Duodenal mucosa (tissue), 2 donors: ENCODE results near the gene TRANK1.

Source experiments
- H3K27ac ChIP-seq: one replicate; pipeline ENCODE4 v1.7.0; 2013; ENCODE audit warnings: low read depth, low read length
- H3K27me3 ChIP-seq, 2 donors: one replicate each; pipeline ENCODE4 v1.7.0; 2013; ENCODE audit warnings: low read length in 2 of 2, control low read depth in 1 of 2; ENCODE audit not compliant: insufficient read depth in 2 of 2, control insufficient read depth in 1 of 2
- H3K36me3 ChIP-seq, 2 donors: one replicate each; pipeline ENCODE4 v1.7.0; 2013; ENCODE audit warnings: low read length in 2 of 2, control low read depth in 1 of 2; ENCODE audit not compliant: insufficient read depth in 2 of 2, control insufficient read depth in 1 of 2
- H3K4me1 ChIP-seq, 2 donors: one replicate each; pipeline ENCODE4 v1.7.0; 2013; ENCODE audit warnings: low read length in 2 of 2, control low read depth in 1 of 2; ENCODE audit not compliant: insufficient read depth in 2 of 2, control insufficient read depth in 1 of 2
- H3K4me3 ChIP-seq, 2 donors: one replicate each; pipeline ENCODE4 v1.7.0; 2013; ENCODE audit warnings: low read length in 2 of 2, low read depth in 1 of 2
- H3K9ac ChIP-seq, 2 donors: one replicate each; pipeline ENCODE4 v1.7.0; 2013; ENCODE audit warnings: low read length in 2 of 2, low read depth in 1 of 2
- H3K9me3 ChIP-seq, 2 donors: one replicate each; pipeline ENCODE4 v1.7.0; 2013; ENCODE audit warnings: low read length in 2 of 2, control low read depth in 1 of 2; ENCODE audit not compliant: control insufficient read depth in 1 of 2

Gene TRANK1

DNA sequence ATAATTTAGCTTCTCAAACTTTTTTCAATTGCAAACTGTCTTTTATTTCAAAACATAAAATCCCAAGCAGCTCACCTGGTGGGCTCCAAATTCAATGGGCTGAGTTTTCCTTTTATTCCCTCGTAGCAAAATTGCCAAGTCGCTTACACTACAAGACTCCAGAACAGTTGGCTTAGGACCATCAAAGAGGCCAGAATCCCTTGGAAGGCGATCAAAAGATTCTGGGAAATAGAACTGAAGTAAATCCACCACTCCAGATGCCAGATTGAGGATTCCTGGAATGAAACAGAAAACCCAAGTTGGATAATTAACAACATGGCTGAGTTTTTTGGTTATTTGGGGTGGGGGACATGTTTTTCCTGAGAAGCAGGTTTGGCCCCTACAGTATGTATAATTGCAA is 92.8 kb downstream of the TRANK1 start:
- Histone ChIP-seq H3K9ac (no peak overlapping the region), H3K27me3 (no peaks in the 10 kb centered on the region), H3K9me3 (no peaks in the 10 kb centered on the region), H3K4me1 (no peaks in the 10 kb centered on the region), H3K27ac (no peak overlapping the region), H3K36me3 (peaks cover 36 to 73% of the 10 kb centered on the region in 2 donors), H3K4me3 (no peak overlapping the region)

DNA sequence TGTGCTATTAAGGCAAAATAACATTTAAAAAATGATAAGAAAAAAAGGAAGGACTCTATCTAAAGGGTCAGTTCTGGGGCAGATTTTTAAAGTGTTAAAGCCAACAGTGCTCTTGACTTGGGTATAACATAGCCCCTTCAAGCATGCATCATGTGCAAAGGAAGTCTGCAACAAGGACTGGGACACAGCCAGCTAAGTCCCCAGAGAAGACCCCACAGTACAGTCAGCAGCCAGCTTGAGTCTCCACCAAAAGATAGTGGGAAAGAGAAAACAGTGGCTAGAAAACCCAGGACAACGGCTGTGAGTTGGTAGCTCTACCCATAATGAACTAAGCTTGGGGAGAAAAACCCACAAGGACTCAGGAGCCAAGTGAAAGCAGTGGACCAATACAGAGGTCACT is 94.1 kb downstream of the TRANK1 start:
- H3K27ac ChIP-seq: no peak overlapping the region
- H3K4me1 ChIP-seq: no peaks in the 10 kb centered on the region
- H3K9ac ChIP-seq: no peak overlapping the region
- no peaks in the 10 kb centered on the region for H3K9me3 ChIP-seq
- no peaks in the 10 kb centered on the region for H3K27me3 ChIP-seq
- peaks cover 34 to 73% of the 10 kb centered on the region in 2 donors for H3K36me3 ChIP-seq
- no peak overlapping the region for H3K4me3 ChIP-seq

DNA sequence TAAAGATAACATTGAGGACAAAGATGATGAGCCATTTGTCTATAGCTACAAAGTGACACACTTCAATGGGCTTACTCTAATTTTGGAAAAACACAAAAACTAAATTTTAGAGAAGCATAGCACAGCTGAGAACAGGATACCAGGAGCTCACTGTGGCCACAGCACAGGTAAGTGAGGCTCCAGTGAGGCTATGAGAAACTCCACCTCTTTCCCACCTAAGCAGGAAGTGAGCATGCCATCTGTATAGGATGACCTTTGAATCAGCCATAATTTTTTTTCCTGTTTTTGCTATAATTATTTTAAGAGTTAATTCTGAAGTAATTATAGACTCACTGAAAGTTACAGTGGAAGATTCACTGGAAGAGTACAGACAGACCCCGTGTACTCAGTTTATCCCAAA is 98.4 kb downstream of the TRANK1 start:
- H3K4me3 ChIP-seq: no peak overlapping the region
- H3K27ac ChIP-seq: no peak overlapping the region
- H3K27me3 ChIP-seq: no peaks in the 10 kb centered on the region
- H3K9me3 ChIP-seq: no peaks in the 10 kb centered on the region
- H3K4me1 ChIP-seq: no peaks in the 10 kb centered on the region
- H3K36me3 ChIP-seq: peaks cover 66 to 67% of the 10 kb centered on the region in 2 donors
- no peak overlapping the region for H3K9ac ChIP-seq

DNA sequence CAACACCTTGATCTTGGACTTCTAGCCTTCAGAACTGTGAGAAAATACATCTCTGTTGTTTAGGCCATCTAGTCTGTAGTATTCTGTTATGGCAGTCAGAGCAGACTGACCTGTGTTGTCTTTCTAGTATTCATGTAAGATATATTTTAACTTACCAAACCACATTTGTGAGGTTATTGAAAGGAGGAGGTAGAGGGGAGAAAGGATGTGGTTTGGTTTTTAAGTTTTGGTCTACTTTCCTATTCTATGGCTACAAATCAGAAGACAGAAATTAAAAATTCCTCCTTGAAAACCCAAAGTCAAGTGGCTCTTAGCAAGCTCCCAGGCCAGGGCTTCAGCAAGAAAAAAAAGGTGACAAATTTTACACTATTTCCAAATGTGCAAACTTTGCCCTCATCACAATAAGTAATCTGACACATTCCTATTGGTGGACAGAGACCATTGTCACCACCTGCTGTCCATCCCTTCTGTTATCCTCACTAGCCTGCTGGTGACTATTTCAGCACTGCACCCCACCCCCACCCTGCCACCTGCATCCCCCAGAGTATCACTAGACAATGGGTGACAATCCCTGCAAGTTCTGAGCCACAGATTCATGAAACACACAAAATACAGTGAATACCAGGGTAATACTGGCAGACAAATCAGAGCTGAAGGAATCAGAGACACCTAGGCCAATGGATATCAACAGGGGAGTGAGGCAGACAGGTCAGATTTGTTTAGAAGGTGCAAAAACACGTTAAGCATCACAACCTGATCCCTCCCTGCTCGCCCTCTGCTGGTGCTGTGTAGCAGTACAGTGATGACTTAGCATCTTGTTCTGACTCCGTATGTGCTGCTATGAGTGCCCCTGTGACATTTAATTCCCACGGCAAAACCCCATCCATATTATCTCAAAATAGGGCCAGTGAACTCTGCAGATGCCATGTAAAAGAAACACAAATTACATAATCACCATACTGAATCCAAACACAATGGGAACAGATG is 101.5 kb downstream of the TRANK1 start:
- H3K36me3 ChIP-seq: peaks cover 66 to 69% of the 10 kb centered on the region in 2 donors
- no peak overlapping the region for H3K27ac ChIP-seq
- no peaks in the 10 kb centered on the region for H3K4me1 ChIP-seq
- H3K9ac ChIP-seq: no peak overlapping the region
- no peaks in the 10 kb centered on the region for H3K27me3 ChIP-seq
- H3K9me3 ChIP-seq: no peaks in the 10 kb centered on the region
- H3K4me3 ChIP-seq: no peak overlapping the region

DNA sequence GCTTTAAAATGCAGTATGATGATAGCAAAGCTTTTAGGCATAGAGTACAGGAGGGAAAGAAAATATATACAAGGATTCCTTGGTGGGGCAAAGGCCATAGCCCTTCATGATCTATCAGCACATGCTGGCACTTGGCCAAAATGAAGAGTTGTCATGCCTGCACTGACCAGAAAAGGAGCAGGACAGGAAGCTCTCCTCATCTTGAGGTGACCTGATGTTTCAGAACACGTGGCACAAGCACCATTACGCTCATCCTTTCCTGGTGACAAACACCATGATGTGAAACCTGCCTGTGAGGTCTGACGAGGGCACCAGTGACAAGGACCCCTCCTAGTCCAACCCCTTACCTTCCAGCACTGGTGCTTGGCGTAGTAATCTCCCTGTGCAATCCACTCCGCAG is 102.6 kb downstream of the TRANK1 start:
- Histone ChIP-seq H3K27me3 (no peaks in the 10 kb centered on the region), H3K9me3 (no peaks in the 10 kb centered on the region), H3K27ac (no peak overlapping the region), H3K4me3 (no peak overlapping the region), H3K36me3 (peaks cover 70 to 75% of the 10 kb centered on the region in 2 donors), H3K4me1 (no peaks in the 10 kb centered on the region), H3K9ac (no peak overlapping the region)

DNA sequence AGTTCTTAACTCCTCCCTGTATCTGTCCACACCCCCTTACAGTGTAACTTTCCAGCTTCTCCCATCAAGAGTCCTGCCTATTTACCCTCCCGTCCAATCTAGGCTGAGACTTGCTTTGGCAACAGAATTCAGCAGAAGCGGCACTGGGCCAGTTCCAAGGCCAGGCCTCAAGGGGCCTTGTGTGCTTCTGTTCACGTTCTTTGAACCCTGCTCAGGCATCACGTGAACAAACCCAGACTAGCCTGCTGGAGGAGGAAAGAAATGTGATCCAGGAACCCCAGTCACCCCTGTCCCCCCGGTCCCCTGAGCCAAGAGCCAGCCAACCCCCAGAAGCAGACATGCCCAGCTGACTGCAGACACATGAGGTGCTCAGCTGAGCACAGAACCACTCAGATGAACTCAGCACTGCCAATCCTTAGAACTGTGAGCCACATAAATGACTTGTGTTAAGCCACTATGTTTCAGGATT is 104.4 kb downstream of the TRANK1 start:
- H3K27me3 ChIP-seq: no peaks in the 10 kb centered on the region
- no peaks in the 10 kb centered on the region for H3K9me3 ChIP-seq
- H3K27ac ChIP-seq: no peak overlapping the region
- H3K4me3 ChIP-seq: no peak overlapping the region
- H3K9ac ChIP-seq: no peak overlapping the region
- peaks cover 57 to 69% of the 10 kb centered on the region in 2 donors for H3K36me3 ChIP-seq
- no peaks in the 10 kb centered on the region for H3K4me1 ChIP-seq

DNA sequence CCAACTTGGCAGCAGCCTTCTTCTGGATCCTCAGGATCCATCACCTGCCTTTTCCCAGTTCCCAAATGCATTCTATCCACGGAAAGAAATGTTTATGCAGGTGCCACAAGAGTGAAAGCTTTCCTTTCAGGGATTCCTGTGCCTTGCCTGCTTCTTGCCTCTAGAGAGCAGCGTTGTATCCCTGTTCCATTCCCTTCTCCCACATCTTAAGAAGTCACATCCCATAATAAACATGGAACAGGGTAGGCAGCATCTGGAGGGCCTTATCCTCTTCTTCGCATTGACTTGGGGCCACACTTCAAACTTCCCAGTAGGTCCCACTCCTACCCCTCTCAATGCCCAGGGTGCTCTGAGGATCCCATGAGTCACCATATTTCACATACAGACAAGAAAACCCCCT is 107.8 kb downstream of the TRANK1 start:
- Histone ChIP-seq H3K4me1 (no peaks in the 10 kb centered on the region), H3K27ac (no peak overlapping the region), H3K36me3 (peaks cover 48 to 75% of the 10 kb centered on the region in 2 donors), H3K4me3 (no peak overlapping the region), H3K9me3 (no peaks in the 10 kb centered on the region), H3K9ac (no peak overlapping the region), H3K27me3 (no peaks in the 10 kb centered on the region)

DNA sequence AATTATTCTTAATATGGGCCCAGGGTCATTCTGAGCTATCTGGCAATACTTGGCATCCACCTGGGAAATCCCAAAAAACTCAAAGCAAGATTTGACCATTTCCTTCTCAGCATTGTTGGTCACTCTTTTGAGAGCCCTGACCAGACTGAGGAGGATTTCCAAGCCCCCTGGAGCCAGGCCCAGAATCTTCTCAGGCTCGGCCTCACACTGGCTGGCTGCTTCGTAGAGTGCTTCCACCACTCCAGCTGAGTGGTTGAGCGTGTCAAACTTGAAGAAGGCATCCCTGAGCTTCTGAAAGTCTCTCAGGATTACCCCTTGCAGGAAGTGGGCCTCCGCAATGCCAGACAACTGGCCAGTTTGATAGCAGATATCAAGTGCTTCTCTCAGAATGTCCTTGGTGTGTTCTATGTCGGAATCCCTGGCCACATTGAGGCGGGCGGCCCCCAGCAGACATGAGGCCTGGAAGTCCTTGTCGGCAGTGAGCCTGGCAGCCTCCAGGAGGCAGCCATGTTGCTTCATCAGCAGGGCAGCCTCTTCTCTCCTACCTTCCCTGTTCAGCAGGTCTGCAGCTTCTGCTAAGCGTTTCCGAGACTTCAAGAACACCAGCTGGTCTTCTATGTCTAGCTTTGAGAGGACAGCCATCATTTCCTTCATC is 111.6 kb downstream of the TRANK1 start:
- Histone ChIP-seq H3K27ac (no peak overlapping the region), H3K36me3 (peaks cover 33 to 68% of the 10 kb centered on the region in 2 donors), H3K4me3 (no peak overlapping the region), H3K9ac (no peak overlapping the region), H3K27me3 (no peaks in the 10 kb centered on the region), H3K9me3 (no peaks in the 10 kb centered on the region), H3K4me1 (no peaks in the 10 kb centered on the region)

DNA sequence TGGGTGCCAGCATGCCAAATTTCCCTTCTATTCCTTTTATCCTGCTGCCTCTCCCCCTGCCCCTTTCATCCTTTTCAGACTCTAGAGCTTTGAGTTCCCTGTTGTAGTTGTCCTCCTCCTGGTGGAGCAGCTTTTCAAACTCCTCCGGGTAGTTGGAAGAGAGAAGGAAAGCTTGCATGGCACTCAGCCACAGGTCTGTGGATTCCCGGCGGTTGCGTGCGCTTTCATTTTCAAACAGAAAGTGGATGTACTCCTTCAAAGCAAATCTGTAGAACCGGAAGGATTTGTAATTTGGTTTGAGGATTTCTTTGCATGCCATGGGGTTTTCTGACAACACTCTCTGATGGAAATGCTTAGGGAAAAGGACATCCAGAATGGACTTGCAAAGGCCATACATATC is 112.4 kb downstream of the TRANK1 start:
- Histone ChIP-seq H3K9ac (no peak overlapping the region), H3K27ac (no peak overlapping the region), H3K36me3 (peaks cover 32 to 67% of the 10 kb centered on the region in 2 donors), H3K4me1 (no peaks in the 10 kb centered on the region), H3K4me3 (no peak overlapping the region), H3K27me3 (no peaks in the 10 kb centered on the region), H3K9me3 (no peaks in the 10 kb centered on the region)

DNA sequence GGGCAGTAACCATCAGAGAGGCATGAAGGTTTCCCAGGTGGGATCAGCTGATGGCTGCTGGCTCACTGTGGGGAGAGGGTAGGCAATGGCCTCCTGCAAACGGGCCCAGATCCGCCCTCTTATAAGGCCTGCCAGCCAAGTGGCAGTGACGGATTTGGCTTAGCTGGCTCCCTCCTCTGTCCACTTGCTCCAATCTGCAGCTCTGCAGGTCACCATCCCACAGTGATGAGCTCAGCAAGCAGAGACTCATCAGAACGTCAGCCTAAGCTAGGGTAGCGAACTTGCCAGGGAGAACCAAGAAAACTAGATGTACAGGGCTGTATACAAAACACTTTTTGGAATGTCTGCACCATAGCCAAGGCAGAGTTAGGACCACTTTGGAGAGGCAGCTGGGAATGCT is 117.7 kb downstream of the TRANK1 start:
- H3K4me3 ChIP-seq: no peak overlapping the region
- no peak overlapping the region for H3K9ac ChIP-seq
- H3K36me3 ChIP-seq: peaks cover 34 to 53% of the 10 kb centered on the region in 2 donors
- no peaks in the 10 kb centered on the region for H3K27me3 ChIP-seq
- no peaks in the 10 kb centered on the region for H3K9me3 ChIP-seq
- H3K4me1 ChIP-seq: no peaks in the 10 kb centered on the region
- H3K27ac ChIP-seq: no peak overlapping the region
